ENCODE measurements around the gene LDLRAD4.

- TF ChIP-seq CTCF (conservative IDR thresholded peaks at IDR 0.05; ENCODE audit: low read depth, low read length) (no peak), EZH2phosphoT487 (IDR thresholded peaks at IDR 0.05; ENCODE audit: borderline replicate concordance, low read length) (no peak), EZH2 (IDR thresholded peaks at IDR 0.05; ENCODE audit: low read length, unreplicated experiment) (no peak)
These were observed 27.5 kb upstream of the LDLRAD4 start for GRCh38 chr18:13191031-13191430.
